NCI-H1694 (cell line): ENCODE data around the gene ANKFY1.

ENCODE experiments used
- DNase-seq: peaks from one replicate; lab custom pipeline; 2025; lab: John Stamatoyannopoulos, UW

Gene ANKFY1

DNA sequence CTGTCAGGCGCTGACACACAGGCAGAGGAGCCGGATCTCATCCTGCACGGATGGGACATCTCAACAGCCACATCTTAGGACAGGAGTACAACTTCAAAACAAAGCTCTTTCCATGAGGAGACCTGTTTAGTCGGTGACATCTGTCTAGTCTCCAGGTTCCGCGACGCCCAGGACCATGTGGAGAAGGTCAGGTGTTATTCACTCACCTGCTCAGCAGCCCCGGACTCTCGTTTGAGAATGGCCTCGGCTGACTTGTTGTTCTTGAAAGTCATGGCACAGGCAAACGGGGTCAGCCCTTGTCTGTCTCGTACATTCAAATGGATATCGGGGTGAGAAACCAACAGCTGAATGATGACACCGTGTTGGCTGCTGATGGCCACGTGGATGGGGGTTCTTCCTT lies 85.1 kb downstream of the ANKFY1 start:
- no peak for DNase-seq

DNA sequence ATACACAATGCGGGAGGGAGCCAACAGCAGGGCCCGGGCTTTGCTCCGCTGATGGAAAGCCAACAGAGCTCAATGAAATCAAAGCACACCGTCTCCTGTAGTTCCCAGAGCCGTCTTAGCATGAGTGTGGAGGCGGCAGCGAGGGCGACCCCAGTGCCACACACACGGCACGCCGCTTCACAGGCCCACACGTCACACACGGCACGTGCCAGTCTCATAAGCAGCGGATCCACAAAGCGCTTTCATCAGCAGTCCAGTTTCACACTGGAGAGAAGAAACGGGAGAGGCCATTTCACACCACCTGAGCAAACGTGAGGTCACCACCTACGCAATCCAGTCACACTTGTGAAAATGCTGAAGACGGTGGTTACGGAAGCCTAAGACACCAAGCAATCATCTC lies 86.0 kb downstream of the ANKFY1 start:
- DNase-seq: no peak

DNA sequence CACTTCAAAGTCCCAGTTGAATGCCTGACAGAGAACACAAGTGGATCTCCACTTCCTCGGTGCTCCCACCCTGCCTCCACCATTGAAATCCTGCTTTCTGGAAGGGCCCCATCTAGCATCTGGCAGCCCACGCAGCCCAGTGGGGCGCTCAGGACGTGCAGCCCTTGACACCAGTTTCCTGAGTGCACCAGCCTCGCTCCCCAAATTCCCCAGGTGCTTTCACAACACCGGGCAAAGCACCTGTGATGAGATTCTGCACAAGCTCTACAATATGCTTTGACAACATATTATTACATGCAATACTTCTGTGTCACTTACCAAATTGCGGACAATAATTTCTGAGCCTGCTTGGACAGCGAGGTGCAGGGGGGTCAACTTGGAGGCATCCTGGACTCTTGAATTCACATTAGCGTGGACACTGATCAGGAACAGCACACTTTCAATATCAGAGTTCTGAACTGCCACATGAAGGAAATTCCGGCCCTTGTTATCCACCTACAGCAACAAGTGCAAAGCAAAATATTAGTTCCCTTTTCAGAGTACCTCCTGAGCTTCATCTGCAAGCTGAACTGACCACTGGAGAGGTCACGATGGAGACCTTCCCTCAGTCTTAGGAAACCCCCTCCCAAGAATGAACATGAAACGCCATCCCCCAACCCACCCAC lies 86.8 kb downstream of the ANKFY1 start:
- no peak for DNase-seq

DNA sequence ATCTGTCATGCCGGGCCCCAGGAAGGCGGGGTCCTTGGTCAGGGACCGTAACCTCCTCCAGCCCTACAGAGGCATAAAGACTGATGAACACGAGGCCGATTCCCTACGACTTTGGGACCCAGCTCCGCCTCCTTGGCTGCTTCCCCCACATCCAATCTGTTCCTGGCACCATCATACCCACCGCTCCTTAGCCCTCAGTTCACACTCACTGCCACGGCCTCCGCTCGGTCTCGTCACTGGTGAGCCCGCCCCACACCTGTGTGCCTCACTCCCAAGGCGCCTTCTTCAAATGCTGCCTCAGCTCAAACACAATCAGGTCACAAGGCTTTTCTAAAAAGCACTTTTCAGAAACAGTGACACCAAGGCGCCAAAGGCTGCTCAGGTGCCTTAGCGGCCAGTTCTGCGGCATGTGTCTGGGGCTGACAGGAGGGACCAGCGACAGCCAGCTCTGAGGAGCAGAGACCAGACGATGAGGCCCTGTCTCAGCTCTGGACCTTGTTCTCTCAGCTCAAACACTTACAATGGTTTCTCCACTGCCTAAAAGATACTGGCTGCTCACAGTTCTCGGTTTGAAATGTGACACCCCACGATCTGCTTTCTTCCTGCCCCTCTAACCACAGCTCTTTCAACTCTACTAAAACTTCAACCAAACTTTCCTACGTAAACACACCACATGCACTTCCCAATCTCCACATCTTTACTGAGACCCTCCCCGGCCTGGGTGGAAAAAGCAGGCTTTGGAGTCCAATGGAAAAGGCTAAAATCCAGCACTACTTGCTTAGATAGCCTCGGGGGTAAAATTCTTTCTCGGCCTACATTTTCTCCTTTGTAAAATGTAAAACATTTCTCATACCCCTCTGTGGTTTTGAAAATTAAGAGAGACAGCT lies 87.6 kb downstream of the ANKFY1 start:
- no peak for DNase-seq

DNA sequence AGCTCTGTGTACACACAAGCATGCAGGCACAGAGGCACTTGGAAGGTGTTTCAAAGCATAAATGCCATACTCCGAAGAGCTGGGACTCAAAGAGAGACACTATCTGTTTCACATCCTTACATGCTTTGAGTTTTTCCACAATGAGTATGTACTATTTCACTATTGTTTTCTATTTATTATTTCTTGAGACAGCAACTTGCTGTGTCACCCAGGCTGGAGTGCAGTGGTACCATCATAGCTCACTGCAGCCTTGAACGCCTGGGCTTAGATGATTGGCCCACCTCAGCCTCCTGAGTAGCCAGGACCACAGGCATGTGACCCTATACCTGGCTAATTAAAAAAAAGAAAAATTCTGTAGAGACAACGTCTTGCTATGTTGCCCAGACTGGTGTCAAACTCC lies 89.2 kb downstream of the ANKFY1 start:
- no peak for DNase-seq

DNA sequence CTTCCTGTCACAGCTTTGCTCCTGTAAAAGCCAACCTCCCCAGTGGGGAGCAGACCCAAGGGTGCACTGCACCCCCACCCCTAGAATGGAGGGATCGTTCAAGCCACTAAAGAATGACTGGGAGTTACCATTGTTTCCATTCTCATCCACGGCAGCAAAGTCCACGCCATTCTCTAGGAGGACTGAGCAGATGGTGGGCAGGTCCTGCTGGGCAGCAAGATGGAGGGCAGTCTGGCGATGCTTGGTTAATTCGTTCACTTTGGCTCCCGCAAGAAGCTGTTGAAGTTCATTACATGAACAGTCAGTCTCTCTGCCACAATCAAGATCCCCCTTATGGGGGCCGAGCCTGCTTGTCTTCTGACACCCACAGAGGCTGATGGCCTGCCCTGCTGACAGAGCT lies 90.0 kb downstream of the ANKFY1 start:
- no peak for DNase-seq

DNA sequence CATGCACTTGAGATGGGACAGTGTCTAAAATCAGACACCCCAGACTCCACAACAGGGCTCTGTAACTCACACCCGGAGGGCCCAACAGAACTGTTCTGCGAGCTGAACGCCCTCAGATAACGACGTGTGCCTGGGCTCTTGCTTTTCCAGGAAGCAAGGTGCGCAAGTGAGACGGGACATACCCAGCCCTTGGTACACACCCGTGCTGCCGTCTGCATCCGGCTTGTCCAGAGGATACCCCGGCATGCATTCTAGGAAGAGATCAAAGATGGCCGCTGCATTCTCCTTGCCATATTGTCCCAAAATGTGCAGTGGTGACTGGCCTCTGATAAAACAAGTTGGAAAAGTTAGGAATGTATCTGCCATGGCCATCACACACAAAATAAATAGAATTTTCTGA lies 91.4 kb downstream of the ANKFY1 start:
- no peak for DNase-seq

DNA sequence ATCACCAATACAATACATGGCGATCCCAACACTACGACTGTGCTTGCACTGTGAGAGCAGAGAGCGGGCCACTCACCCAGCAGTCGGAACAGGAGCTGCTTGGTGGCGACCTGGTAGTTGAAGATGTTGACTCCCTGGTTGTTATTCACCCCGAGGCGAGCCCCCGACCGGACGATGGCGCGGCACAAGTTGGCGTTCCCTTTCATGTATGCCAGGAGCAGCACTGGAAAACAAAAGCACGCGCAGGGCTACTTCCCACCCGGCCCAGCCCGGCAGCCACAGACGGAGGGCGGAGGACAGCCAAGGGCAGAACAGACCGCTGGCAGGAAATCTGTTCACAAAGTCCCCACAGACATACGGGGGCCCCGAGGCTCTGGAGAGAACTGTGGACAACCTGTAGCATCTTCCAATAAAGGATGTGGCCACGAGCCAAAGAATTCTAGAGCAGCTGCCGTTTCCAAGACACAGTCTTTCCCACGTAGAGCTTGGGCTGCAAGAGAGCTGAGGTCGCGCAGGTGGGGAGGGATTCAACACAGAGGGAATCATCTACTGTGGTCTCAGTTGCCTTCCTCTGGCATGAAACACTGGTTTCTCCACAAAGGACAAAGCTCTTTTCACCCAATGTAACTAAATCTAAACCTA lies 93.0 kb downstream of the ANKFY1 start:
- DNase-seq: no peak

DNA sequence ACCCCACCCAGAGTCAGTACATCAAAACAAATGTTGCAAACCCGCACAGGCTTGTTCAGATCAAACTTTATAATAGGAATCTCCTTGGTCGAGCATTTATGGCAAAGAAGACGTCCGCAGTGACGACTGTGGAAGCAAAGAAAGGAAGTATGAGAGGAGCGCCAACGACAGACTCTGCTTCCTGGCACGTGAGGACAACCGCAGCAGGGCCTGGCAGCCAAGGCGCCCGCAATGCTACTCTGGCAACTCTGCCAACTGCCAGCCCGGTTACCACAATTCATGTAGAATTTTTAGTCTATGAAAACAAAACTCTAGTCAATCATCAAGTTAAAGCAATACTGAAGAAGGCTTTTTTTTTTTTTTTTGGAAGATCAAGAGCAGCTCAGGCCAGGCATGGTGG lies 96.0 kb downstream of the ANKFY1 start:
- no peak for DNase-seq

DNA sequence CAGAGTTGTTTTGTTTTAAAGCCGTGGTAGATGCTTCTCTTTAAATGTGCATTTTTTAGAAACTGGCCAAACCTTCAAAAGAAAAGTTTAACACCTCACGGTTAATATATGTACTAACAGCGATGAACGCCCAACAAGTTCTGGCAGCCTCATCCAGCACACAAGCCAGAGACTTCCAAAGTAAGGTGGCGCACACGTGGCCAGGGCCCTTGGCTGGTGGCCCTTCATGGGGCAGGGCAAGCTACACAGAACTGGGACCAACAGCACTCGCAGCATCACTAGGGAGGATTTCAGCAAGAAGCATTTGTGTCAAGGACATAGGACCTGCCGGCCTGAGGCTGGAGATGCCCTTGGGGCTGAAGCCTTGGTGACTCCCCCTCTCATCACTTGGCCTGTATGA lies 97.4 kb downstream of the ANKFY1 start:
- no peak for DNase-seq

DNA sequence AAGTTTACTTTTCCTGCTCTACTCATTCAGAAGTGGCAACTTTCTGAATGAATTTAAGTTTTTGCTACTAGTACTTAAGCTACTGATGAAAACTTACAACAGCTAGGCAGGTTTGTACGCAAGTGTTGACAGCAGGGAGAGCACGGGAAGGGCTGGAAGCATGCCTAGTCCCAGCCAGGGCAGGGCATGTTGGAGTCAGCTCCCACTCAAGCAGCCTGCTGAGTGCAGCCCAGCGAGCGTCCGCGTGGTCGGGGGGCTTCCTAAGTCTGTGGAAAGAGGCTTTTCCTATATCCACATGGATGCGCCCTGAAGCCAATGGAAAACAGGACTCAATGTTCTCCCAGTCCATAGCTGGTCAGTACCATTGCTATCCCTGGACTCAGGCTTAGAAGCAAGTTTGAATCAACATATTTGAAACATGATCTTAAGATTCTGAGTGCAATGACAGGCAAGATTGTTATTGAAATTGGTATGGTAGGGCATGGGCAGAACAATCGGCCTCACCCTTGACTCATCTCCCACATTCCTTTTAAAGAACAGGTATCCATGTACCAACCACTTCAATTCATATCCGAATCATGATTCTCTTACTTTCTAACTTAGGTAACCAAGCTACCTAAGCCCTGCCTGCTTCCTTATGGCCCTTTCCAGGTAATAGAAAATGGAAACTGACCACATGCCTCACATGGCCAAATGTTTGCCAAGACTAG lies 98.3 kb downstream of the ANKFY1 start:
- DNase-seq: no peak

DNA sequence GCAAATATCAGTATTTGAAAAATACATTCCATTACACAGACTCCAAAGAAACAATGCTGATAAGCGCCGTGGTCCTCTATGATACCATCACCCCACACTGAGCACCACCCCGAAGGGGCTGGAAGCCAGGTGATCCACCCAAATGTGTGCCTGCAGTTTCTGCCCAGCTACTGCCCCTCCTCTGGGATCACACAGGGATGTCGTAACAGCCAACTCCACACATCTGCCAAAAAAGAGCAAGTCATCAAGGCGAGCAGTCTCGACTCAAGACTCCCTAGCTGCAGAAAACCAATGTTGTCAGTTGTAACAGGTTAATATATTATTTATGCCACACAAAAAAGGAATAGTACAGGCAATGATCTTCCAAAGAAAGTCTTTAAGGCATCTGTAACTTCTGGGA lies 99.8 kb downstream of the ANKFY1 start:
- DNase-seq: no peak

DNA sequence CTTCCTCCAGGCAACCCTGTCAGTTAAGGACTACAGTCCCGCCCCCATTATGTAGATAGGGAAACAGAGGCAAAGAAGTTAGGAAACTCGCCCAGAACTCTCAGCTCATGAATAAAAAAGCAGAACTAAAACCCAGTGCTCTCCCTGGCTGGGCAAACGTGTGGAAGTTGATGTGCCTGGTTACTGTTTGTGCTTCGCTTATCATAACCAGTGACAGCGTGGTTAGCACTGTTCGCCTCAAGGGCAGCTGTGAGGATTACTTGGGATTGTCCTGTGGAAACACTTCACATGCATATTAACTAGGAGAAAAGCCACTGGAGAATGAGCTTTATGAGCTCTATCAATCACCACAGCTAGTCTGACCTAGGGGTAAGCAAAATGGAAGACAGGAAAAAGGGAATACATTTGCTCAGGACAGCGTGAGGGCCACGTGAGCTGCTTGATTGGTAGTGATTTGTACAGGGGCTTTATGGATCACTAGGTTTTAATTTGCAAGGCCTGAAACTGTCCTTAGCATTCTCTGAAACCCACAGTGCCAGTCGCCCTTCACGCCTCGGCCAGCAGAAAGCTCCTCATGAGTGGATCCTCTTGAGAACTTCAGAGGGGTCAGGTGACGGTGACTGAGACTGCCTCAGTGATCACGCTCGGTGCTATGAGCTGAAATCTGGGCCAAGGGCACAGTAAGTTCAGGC lies 100.9 kb downstream of the ANKFY1 start:
- DNase-seq: no peak

DNA sequence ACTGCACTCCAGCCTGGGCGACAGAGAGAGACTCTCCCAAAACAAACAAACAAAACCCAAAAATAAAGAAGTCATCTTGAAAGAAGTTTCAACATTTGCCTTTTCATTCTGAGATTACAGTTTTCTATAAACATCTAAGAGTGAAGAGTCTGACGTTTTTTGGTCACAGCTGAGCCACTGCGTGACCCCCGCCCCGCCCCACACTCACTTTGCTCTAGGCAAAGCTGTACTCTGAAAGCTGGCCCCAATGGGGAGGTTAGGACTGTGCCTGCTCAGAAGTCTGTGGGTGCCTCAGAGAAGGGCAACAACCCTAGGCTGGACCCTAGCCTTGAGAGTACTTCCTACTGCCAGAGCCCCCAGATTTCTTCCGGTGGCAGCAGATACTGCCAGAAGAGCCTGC lies 101.5 kb downstream of the ANKFY1 start:
- no peak for DNase-seq

DNA sequence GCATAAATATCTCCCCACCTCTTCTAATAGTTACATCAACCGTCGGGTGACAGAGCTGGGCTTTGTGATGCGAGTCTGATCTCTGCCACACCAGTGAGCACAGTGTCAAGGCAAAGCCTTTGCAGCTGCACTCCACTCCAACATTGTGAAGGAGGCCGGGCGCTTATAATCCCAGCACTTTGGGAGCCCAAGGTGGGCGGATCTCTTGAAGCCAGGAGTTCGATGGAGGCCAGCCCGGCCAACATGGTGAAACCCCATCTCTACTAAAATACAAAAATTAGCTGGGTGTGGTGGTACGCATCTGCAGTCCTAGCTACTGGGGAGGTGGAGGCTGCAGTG lies 101.8 kb downstream of the ANKFY1 start:
- DNase-seq: no peak

DNA sequence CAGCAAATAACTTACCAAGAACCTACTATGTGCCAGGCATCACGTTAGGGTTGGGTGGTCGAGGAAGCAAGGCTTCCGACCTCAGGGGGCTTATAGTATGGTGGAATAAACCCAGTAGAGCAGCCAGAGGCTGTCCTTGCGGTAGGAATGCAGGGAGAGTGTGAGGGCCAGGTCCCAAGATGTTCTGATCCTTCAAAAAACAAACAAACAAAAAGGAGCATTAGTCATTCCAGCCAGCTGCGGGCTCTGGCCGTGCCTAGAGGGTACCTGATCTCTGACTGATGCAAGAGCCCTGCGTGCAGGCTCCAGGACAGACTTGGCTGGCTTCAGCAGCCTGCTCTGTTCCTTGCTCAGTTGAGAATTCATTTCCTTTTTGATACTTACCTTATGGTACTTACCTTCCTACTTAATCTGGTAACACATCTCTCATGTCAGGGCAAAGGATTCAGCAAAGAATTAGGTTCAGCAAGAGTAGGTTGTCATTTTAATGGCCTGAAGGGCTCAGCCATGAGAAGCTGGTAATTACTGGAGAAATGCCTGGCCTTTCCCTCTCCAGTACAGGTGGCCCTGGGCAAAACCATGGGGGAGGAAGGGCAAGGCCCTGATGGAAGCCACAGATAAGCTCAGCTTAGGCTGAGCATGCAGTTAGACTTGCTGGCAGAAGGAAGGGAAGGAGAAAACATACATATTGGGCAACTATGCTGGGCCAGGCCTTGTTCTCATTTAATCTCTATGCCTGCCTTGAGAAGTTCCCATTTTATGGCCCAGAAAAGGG lies 102.4 kb downstream of the ANKFY1 start:
- DNase-seq: no peak

DNA sequence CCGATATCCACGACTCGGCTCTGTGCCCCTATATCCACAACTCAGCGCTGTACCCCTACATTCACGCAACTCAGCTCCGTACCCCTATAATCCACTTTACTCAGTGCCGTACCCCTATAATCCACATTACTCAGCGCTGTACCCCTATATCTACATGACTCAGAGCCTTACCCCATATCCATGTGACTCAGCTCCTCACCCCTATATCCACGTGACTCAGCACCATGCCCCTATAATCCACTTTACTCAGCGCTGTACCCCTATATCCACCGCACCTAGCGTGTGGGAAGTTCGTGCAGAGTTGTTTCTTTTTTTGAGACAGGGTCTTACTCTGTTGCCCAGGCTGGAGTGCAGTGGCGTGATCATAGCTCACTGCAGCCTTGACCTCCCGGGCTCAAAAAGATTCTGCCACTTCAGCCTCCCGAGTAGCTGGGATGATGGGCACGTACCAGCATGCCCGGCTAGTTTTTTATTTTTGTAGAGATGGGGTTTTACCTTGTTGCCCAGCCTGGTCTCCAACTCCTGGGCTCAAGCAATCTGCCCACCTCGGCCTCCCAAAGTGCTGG lies 103.4 kb downstream of the ANKFY1 start:
- no peak for DNase-seq

DNA sequence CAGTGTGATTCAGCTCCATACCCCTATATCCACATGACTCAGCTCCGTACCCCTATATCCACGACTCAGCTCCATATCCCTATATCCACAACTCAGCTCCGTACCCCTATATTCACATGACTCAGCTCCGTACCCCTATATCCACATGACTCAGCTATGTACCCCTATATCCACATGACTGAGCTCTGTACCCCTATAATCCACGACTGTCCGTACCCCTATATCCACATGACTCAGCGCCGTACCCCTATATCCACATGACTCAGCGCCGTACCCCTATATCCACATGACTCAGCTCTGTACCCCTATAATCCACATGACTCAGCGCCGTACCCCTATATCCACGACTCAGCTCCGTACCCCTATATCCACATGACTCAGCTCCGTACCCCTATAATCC lies 104.0 kb downstream of the ANKFY1 start:
- DNase-seq: no peak

DNA sequence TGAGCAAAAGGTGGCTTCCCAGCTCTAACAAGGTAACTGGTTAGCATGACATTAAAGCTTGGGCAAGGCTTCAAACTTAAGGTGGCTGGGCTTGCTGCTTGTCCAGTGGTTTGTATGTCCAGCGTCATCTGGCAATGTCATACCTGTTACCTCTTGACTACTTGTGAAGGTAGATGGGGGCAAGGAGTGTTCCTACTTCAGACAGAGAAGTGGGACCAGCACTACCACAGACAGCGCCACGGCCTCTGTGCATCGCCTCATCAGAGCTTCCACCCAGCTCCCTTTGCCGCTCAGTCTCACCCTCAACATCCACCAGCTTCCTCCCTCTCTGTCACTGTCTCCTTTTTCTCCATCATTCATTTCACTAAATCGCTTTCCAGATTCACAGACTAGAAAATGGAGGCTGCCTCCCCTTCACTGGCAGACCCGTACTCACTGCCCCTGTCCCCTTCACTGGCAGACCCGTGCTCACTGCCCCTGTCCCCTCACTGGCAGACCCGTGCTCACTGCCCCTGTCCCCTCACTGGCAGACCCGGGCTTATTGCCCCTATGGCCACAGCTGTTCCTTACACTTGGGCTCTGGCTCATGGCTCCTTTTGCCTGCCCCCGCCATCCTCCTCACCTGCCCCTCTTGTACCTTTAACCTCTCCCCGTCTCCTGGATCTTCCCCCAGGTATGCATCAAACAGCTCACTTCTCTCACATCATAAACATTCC lies 106.0 kb downstream of the ANKFY1 start:
- DNase-seq: no peak

DNA sequence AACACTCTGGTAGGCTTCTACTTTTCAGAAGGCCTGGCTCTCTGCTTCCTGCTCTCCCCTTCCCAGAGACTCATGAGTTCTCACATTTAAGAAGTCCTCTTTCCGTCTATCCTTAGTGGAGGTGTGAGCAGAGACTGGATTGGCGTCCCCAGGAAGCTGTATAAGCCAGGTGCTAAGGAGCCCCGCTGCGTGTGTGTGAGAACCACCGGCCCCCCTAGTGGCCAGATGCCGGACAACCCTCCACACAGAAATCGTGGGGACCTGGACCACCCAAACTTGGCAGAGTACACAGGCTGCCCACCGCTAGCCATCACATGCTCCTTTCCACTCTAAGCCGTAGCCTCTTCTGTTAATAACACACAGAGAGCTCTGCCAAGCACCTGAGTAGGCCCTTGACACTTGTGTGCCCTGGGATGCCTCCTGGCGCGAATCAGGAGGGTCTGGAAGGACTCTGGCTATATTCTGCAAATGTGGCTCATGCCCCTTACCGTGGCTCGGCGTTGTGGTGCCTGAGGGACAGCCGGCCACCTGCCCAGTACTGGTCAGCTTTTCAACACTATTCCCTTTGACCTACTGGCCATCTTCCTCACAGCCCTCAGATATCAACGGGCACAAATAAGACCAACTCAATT lies 106.9 kb downstream of the ANKFY1 start:
- DNase-seq: no peak
